MM.1S (cell line): Measurements from ENCODE around the gene DBP.

Source experiments
- DNase-seq: peaks from one replicate; pipeline ENCODE4 v3.0.0-alpha.2; 2015
- H2AFZ ChIP-seq: fragments of 300-600 bp; sonication (generic); 2 replicates; pipeline ENCODE4 v1.6.0; 2016; ENCODE audit warnings: antibody characterized with exemption, low read length
- H3F3A ChIP-seq: fragments of 300-600 bp; sonication (generic); 2 replicates; pipeline ENCODE4 v1.6.1; 2016; ENCODE audit warnings: mild to moderate bottlenecking, antibody characterized with exemption, low read length, moderate library complexity, mixed read lengths; ENCODE audit not compliant: insufficient read depth
- H3K27ac ChIP-seq: fragments of 300-600 bp; sonication (generic); 2 replicates; pipeline ENCODE4 v1.5.1; 2016; ENCODE audit warnings: mild to moderate bottlenecking, low read length
- H3K27me3 ChIP-seq: fragments of 300-600 bp; sonication (generic); replicated peaks from 2 replicates; pipeline ENCODE4 v1.6.0; 2016; ENCODE audit warnings: low read length; ENCODE audit not compliant: insufficient read depth
- H3K36me3 ChIP-seq: fragments of 300-600 bp; sonication (generic); replicated peaks from 2 replicates; pipeline ENCODE4 v1.6.1; 2016; ENCODE audit warnings: mild to moderate bottlenecking, low read length, mixed read lengths; ENCODE audit not compliant: insufficient read depth
- H3K4me1 ChIP-seq: fragments of 300-600 bp; sonication (generic); 2 replicates; pipeline ENCODE4 v1.6.1; 2016; ENCODE audit warnings: low read length, mixed read lengths
- H3K4me2 ChIP-seq: fragments of 300-600 bp; sonication (generic); 2 replicates; pipeline ENCODE4 v1.6.0; 2016; ENCODE audit warnings: low read depth, low read length
- H3K4me3 ChIP-seq: fragments of 300-600 bp; sonication (generic); 2 replicates; pipeline ENCODE4 v1.5.1; 2016; ENCODE audit warnings: low read length, mixed read lengths
- H3K79me2 ChIP-seq: fragments of 300-600 bp; sonication (generic); 2 replicates; pipeline ENCODE4 v1.6.1; 2016; ENCODE audit warnings: mixed run types, low read length, mixed read lengths
- H3K9ac ChIP-seq: fragments of 300-600 bp; sonication (generic); 2 replicates; pipeline ENCODE4 v1.6.1; 2016; ENCODE audit warnings: low read length, mixed read lengths
- H3K9me2 ChIP-seq: fragments of 300-600 bp; sonication (generic); replicated peaks from 2 replicates; pipeline ENCODE4 v1.6.1; 2016; ENCODE audit warnings: mild to moderate bottlenecking, low read length, mixed read lengths; ENCODE audit not compliant: insufficient read depth
- H3K9me3 ChIP-seq: fragments of 300-600 bp; sonication (generic); replicated peaks from 2 replicates; pipeline ENCODE4 v1.6.1; 2016; ENCODE audit warnings: mild to moderate bottlenecking, low read length, mixed read lengths; ENCODE audit not compliant: insufficient read depth
- H4K20me1 ChIP-seq: fragments of 300-600 bp; sonication (generic); 2 replicates; pipeline ENCODE4 v1.6.1; 2016; ENCODE audit warnings: mild to moderate bottlenecking, low read length, moderate library complexity, mixed read lengths; ENCODE audit not compliant: insufficient read depth
- CTCF ChIP-seq: fragments of 300-600 bp; sonication (generic); IDR thresholded peaks from 2 replicates; pipeline ENCODE4 v1.5.1; 2016; ENCODE audit warnings: antibody characterized with exemption, low read length, mixed read lengths
- EZH2 ChIP-seq: fragments of 300-600 bp; sonication (generic); optimal IDR thresholded peaks from 2 replicates; pipeline ENCODE3; 2017; ENCODE audit warnings: low read depth, mild to moderate bottlenecking, antibody characterized with exemption, low read length, mixed read lengths
- EZH2phosphoT487 ChIP-seq: fragments of 300-600 bp; sonication (generic); IDR thresholded peaks from 2 replicates; pipeline ENCODE4 v1.6.1; 2018; ENCODE audit warnings: antibody characterized with exemption, low read length

DBP gene

DNA sequence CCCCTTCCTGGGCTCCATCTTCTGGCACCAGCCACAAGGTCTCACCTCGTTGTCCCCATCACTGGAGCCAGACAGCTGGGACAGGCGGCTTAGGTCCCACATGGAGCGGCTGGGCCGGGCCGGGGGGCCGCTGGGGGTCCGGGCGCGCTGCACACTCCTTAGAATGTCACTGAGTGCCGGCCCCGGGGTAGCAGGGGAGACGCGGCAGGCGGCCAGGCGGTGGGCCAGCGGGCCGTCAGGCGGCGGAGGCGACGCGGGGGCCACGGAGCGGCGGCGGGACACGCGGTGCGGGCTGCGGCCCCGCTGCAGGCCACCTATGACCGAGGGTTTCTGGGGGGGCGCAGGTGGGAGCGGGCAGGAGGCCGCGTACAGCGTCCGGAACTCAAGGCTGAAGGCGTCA lies 33.7 kb downstream of the DBP start:
- H3K79me2 ChIP-seq = no peaks in the 10 kb centered on the region
- no peak overlapping the region for H2AFZ ChIP-seq
- no peaks in the 10 kb centered on the region for H3K9me2 ChIP-seq
- no peak for DNase-seq
- no peaks in the 10 kb centered on the region for H3K36me3 ChIP-seq
- no peak overlapping the region for H3K9ac ChIP-seq
- H3K27ac ChIP-seq = no peak overlapping the region
- no peak for TF ChIP-seq CTCF
- no peak for TF ChIP-seq EZH2phosphoT487
- TF ChIP-seq EZH2 = no peak
- H3K4me2 ChIP-seq = no peak overlapping the region
- H3K4me1 ChIP-seq = no peaks in the 10 kb centered on the region
- no peak overlapping the region for H3K4me3 ChIP-seq
- no peaks in the 10 kb centered on the region for H3K9me3 ChIP-seq
- H4K20me1 ChIP-seq = no peaks in the 10 kb centered on the region
- H3K27me3 ChIP-seq = peaks cover 72% of the 10 kb centered on the region
- no peaks in the 10 kb centered on the region for H3F3A ChIP-seq

DNA sequence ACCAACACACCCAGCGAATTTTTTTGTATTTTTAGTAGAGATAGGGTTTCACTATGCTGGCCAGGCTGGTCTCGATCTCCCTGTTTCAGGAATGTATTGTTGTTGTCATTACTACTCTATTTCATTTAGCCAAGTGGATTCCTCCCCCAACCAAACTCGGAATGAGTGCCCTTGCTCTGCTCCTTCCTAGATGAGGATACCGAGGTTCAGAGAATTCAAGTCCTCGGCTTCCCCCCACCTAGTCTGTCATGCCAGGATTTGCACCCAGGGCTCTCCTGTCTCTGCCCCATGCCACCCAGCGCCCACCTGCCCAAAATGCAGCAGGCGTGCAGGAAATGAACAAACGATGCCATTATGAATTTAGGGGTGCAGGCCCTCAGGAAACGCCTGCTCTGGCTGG lies 34.2 kb downstream of the DBP start:
- TF ChIP-seq EZH2 = no peak
- TF ChIP-seq EZH2phosphoT487 = no peak
- TF ChIP-seq CTCF = no peak
- Histone ChIP-seq H3K9ac (no peak overlapping the region), H3K36me3 (no peaks in the 10 kb centered on the region), H3K9me2 (no peaks in the 10 kb centered on the region), H3K4me1 (no peaks in the 10 kb centered on the region), H2AFZ (no peak overlapping the region), H3K9me3 (no peaks in the 10 kb centered on the region), H3K4me3 (no peak overlapping the region), H3K79me2 (no peaks in the 10 kb centered on the region), H4K20me1 (no peaks in the 10 kb centered on the region), H3F3A (no peaks in the 10 kb centered on the region), H3K27me3 (peaks cover 77% of the 10 kb centered on the region), H3K27ac (no peak overlapping the region), H3K4me2 (no peak overlapping the region)
- DNase-seq = no peak

GRCh38 chr19:48600679-48601417 lies 36.3 kb downstream of the DBP start:
- H3F3A ChIP-seq = no peaks in the 10 kb centered on the region

More at GRCh38 chr19:48600679-48601417, 36.3 kb downstream of the DBP start:
- Histone ChIP-seq H3K27ac (no peak overlapping the region), H3K36me3 (no peaks in the 10 kb centered on the region), H4K20me1 (no peaks in the 10 kb centered on the region), H3K4me2 (no peak overlapping the region), H3K27me3 (peaks cover 79% of the 10 kb centered on the region), H3K9me2 (no peaks in the 10 kb centered on the region), H3K79me2 (no peaks in the 10 kb centered on the region), H3K9ac (no peak overlapping the region), H3K4me1 (no peaks in the 10 kb centered on the region), H2AFZ (no peak overlapping the region), H3K9me3 (no peaks in the 10 kb centered on the region), H3K4me3 (no peak overlapping the region)
- TF ChIP-seq EZH2phosphoT487 = no peak
- TF ChIP-seq EZH2 = no peak
- TF ChIP-seq CTCF = no peak
- no peak for DNase-seq
